Activated naive CD8-positive, alpha-beta T cell treated with anti-CD3 and anti-CD28 coated beads for 36 hours (primary cell): ENCODE data around the gene GNL3. TPM values are rescaled to one million over a fixed set of nuclear protein-coding genes. Genes with fewer than 3 reads are reported as not detected.
"Not testable (repeated sequence)": the region's sequence is repeated elsewhere in the genome, so short reads cannot be mapped to it uniquely, and the experiment has no call there.

Experiments
- DNase-seq: peaks from one replicate; pipeline ENCODE4 v3.0.0; 2021
- H3K27ac Mint-ChIP-seq: one replicate; pipeline ENCODE4 v1.8.0; 2022; ENCODE audit warnings: mild to moderate bottlenecking, moderate library complexity, mixed read lengths
- H3K27me3 Mint-ChIP-seq: one replicate; pipeline ENCODE4 v1.8.0; 2022; ENCODE audit warnings: mild to moderate bottlenecking, mixed read lengths
- H3K36me3 Mint-ChIP-seq: one replicate; pipeline ENCODE4 v1.8.0; 2021; ENCODE audit warnings: mild to moderate bottlenecking, mixed read lengths
- H3K4me1 Mint-ChIP-seq: one replicate; pipeline ENCODE4 v1.8.0; 2021; ENCODE audit warnings: mixed read lengths
- H3K4me3 Mint-ChIP-seq: one replicate; pipeline ENCODE4 v1.8.0; 2022; ENCODE audit warnings: mild to moderate bottlenecking, moderate library complexity, mixed read lengths
- H3K9me3 Mint-ChIP-seq: one replicate; pipeline ENCODE4 v1.8.0; 2022; ENCODE audit warnings: mixed read lengths
- total RNA-seq, 2 experiments: library from RNA; stranded (reverse); gene quantifications; one replicate each; pipeline ENCODE4 v1.2.3, GENCODE V29; 2021

The GNL3 gene
- total RNA-seq, 2 experiments from 2014 or later, result 245 to 246 TPM

DNA sequence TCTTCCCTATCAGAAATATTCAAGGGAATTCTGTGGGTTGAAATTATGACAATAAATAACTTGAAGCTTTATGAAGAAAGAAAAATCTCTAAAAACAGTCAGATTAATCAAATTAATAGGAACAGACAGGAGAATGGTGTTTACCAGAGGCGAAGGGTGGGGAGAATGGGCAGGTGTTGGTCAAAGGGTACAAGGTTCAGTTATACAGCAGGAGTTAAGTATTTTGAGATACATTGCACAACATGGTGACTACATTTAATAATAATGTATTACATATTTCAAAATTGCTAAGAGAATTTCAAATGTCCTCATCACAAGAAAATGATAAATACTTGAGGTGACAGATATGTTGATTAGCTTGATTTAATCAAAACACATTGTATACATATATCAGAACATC is 38.7 kb downstream of the GNL3 start:
- Mint-ChIP-seq H3K9me3 (peaks cover 13% of the 10 kb centered on the region), H3K27me3 (no peaks in the 10 kb centered on the region), H3K4me1 (peaks cover 24% of the 10 kb centered on the region), H3K27ac (no peak overlapping the region), H3K36me3 (peaks cover 29% of the 10 kb centered on the region), H3K4me3 (no peak overlapping the region)
- no peak for DNase-seq

DNA sequence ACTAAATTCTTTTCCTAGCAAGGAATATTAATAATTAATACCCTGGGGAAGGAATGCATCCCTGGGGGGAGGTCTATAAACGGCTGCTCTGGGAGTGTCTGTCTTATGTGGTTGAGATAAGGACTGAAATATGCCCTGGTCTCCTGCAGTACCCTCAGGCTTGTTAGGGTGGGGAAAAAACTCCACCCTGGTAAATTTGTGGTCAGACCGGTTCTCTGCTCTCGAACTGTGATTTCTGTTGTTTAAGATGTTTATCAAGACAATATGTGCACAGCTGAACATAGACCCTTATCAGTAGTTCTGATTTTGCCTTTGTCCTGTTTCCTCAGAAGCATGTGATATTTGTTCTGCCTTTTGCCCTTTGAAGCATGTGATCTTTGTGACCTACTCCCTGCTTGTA is 42.9 kb downstream of the GNL3 start:
- Mint-ChIP-seq H3K36me3 (peaks cover 60% of the 10 kb centered on the region), H3K9me3 (peaks cover 28% of the 10 kb centered on the region)
- H3K4me3 Mint-ChIP-seq, DNase-seq, H3K4me1 Mint-ChIP-seq, H3K27me3 Mint-ChIP-seq, H3K27ac Mint-ChIP-seq: not testable (repeated sequence)

DNA sequence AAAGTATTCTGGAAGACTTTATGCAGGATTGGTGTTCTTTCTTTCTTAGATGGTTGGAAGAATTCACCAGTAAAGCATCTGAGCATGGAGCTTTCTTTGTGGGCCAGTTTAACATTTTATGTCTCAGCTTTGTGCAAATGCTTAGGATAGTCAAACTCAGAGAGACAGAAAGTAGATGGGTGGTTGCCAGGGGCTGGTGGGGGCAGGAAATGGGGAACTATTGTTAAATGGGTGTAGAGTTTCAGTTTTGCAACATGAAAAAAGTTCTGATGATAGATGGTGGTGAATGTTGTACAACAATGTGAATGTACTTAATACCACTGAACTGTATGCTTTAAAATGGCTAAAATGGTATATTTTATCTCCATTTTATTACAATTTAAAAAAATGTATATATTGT is 44.8 kb downstream of the GNL3 start:
- Mint-ChIP-seq H3K4me1 (peaks cover 6% of the 10 kb centered on the region), H3K36me3 (peaks cover 75% of the 10 kb centered on the region), H3K4me3 (no peak overlapping the region), H3K27ac (no peak overlapping the region), H3K27me3 (no peaks in the 10 kb centered on the region), H3K9me3 (peaks cover 29% of the 10 kb centered on the region)
- DNase-seq, result no peak

DNA sequence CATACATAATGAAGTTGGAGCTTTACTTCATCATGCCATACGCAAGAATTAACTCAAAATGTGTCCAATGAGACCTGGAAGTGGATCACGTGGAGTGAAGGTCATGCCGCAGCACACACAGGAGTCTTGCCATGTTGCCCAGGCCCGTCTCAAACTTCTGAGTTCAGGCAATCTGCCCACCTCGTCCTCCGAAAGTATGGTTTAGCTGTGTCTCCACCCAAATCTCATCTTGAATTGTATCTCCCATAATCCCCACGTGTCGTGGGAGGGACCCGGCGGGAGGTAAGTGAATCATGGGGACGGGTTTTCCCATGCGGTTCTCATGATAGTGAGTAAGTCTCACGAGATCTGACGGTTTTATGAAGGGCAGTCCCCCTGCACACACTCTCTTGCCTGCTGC is 45.8 kb downstream of the GNL3 start:
- Mint-ChIP-seq H3K27me3 (no peaks in the 10 kb centered on the region), H3K27ac (no peak overlapping the region), H3K36me3 (peaks cover 78% of the 10 kb centered on the region)

DNA sequence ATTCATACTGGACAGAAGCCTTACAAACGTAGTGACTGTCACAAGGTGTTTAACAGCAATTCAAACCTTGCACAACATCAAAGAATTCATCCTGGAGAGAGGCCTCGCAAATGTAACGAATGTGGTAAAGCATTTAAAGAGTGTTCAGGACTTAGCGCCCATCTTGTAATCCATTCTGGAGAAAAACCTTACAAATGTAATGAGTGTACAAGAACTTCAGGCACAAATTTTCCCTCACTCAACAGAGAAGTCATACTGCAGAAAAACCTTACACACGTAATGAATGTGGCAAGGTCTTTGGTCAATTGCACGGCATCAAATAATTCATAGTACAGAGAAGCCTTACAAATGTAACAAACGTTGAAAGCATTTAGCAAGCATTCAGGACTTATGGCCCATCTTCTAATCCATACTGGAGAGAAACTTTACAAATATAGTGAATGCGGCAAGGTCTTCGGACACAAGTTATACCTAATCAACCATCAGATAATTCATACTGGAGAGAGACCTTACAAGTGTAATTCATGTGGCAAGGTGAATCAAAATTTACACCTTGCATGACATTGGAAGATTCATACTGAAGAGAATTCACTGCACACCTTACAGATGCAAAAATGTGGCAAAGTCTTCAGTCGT is 47.5 kb downstream of the GNL3 start:
- Mint-ChIP-seq H3K4me3 (no peak overlapping the region), H3K27me3 (no peaks in the 10 kb centered on the region), H3K27ac (no peak overlapping the region), H3K36me3 (peaks cover 73% of the 10 kb centered on the region), H3K4me1 (peaks cover 6% of the 10 kb centered on the region), H3K9me3 (peaks cover 28% of the 10 kb centered on the region)
- no peak for DNase-seq

More for the DNA sequence above, 45.8 kb downstream of the GNL3 start:
- Mint-ChIP-seq H3K4me1 (peaks cover 6% of the 10 kb centered on the region), H3K9me3 (peaks cover 29% of the 10 kb centered on the region), H3K4me3 (no peak overlapping the region)
- DNase-seq, result no peak

DNA sequence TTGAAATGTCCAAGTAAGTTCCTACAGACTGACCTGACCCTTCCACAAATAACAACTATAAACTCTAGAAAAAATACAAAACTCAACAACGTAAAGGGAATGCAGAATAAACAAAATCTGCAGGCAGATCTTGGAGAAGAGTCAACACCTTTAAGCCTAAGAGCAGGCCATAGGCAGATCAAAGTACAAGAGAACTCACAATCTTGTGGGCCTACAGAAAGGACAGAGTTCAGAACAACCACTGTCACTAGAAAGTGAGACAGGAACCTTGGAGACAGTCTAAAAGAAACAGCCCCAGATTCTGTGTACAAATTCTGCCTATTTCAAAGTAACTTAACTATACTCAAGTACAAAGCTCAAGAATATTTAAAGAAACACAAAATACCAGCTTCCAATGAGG is 53.9 kb downstream of the GNL3 start:
- Mint-ChIP-seq H3K27me3 (no peaks in the 10 kb centered on the region), H3K4me3 (no peak overlapping the region), H3K4me1 (no peaks in the 10 kb centered on the region), H3K9me3 (no peaks in the 10 kb centered on the region), H3K36me3 (peaks cover 21% of the 10 kb centered on the region), H3K27ac (no peak overlapping the region)
- DNase-seq, result no peak

DNA sequence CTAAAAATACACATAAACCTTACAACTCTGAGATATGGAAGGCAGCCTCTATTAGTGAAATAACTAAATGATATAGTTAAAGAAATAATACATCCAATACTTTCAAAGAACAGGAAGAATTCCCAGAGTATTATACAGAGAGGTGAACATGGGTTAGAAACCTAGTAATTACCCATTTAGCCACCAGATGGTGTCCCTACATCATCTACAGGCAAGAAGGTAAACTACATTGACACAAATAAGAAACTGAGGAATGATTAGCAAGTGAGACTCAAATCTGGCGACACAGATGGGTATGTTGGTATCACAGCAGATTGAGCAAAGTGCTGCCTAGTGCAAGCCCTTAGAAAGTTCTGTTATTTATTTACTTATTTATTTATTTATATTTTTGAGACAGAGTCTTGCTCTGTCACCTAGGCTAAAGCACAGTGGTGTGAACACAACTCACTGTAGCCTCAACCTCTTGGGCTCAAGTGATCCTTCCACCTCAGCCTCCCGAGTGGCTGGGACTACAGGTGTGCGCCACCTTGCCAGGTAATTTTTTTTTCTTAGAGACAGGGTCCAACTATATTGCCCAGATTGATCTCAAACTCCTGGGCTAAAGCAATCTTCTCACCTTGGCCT is 56.7 kb downstream of the GNL3 start:
- Mint-ChIP-seq H3K9me3 (no peaks in the 10 kb centered on the region), H3K27me3 (no peaks in the 10 kb centered on the region), H3K27ac (no peak overlapping the region), H3K4me1 (no peaks in the 10 kb centered on the region), H3K36me3 (peaks cover 14% of the 10 kb centered on the region), H3K4me3 (no peak overlapping the region)
- DNase-seq, result no peak

DNA sequence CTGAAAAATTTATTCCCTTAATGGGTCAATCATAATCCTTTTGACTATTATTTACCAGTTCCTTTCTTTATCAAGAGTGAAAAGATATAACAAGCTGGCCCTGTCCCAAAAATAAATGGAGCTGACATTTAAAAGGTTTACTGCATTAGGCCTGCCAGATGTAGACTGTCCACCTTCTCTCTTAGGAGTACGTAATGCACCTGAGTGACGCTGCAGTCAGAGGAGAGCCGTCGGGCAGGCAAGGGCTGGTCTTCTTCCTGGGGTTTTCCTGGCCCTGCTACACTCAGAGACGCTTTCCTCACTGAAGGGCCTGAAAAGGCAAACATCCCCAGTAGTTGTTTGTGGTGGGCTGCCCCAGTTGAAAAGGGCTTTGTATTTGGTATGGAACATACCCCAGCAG is 57.3 kb downstream of the GNL3 start:
- Mint-ChIP-seq H3K4me1 (no peaks in the 10 kb centered on the region), H3K4me3 (no peak overlapping the region), H3K27ac (no peak overlapping the region), H3K27me3 (no peaks in the 10 kb centered on the region), H3K9me3 (no peaks in the 10 kb centered on the region), H3K36me3 (peaks cover 14% of the 10 kb centered on the region)
- DNase-seq, result no peak

DNA sequence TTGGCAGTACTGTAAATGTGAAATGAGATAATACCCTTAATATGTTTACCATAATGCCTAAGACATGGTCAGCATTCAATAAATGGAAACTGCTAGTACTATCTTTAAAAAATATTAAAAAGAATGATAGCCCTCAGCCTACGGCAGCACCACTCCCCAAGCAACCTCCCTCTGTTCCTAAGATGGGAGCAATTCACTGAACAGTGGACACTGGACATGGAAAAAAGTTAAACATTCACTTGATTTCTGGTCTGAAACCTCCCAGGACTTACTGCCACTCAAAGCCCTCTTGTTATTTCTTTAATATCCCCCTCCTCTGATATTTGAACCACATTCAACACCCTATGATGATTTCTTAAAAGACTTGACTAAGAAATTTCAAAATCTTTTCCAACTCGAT is 57.9 kb downstream of the GNL3 start:
- Mint-ChIP-seq H3K4me1 (no peaks in the 10 kb centered on the region), H3K27ac (no peak overlapping the region), H3K36me3 (peaks cover 19% of the 10 kb centered on the region), H3K4me3 (no peak overlapping the region), H3K27me3 (no peaks in the 10 kb centered on the region), H3K9me3 (no peaks in the 10 kb centered on the region)
- DNase-seq, result no peak

Other genes starting within 250 kb of the GNL3 start
- under 1 TPM in 1 of 2 experiments, not detected in 1; 0.19 TPM for gene SEMA3G, start 240.9 kb upstream of the GNL3 start, total RNA-seq
- 1 to 10 TPM; 2.9 to 4.2 TPM for gene TNNC1, start 232.0 kb upstream of the GNL3 start, total RNA-seq
- gene NISCH, start 230.4 kb upstream of the GNL3 start, total RNA-seq, result 10 to 100 TPM; 55.0 to 57.3 TPM
- under 1 TPM; 0.08 to 0.10 TPM for gene STAB1, start 190.7 kb upstream of the GNL3 start, total RNA-seq
- 10 to 100 TPM; 66.6 to 73.4 TPM for gene NT5DC2, start 152.2 kb upstream of the GNL3 start, total RNA-seq
- gene UQCC5, start 149.4 kb upstream of the GNL3 start, total RNA-seq, result 10 to 100 TPM; 23.4 to 23.6 TPM
- gene PBRM1, start 119 bp upstream of the GNL3 start, total RNA-seq, result 10 to 100 TPM; 61.5 to 62.1 TPM
- 10 to 100 TPM; 29.5 to 30.3 TPM for gene GLT8D1, start 19.8 kb downstream of the GNL3 start, total RNA-seq
- 100 to 1,000 TPM; 129 to 137 TPM for gene SPCS1, start 20.1 kb downstream of the GNL3 start, total RNA-seq
- 10 to 100 TPM; 29.4 to 29.7 TPM for gene NEK4, start 84.9 kb downstream of the GNL3 start, total RNA-seq
- not detected for gene ITIH1, start 91.6 kb downstream of the GNL3 start, total RNA-seq
- not detected for gene ITIH3, start 108.8 kb downstream of the GNL3 start, total RNA-seq
- 1 to 10 TPM; 4.8 to 6.8 TPM for gene ITIH4, start 144.6 kb downstream of the GNL3 start, total RNA-seq
- gene MUSTN1, start 149.0 kb downstream of the GNL3 start, total RNA-seq, result 1 to 10 TPM in 1 of 2 experiments, under 1 TPM in 1; 0.91 to 1.0 TPM
- gene STIMATE, start 211.5 kb downstream of the GNL3 start, total RNA-seq, result 10 to 100 TPM; 23.6 to 30.0 TPM